IPS-18c (cell line): ENCODE results near the gene RHBDL1.
"Not testable (repeated sequence)": the region's sequence is repeated elsewhere in the genome, so short reads cannot be mapped to it uniquely, and the experiment has no call there.

ENCODE experiments used
- H3K4me3 ChIP-seq: 2 replicates; pipeline ENCODE4 v1.7.0; 2013; ENCODE audit warnings: low read depth, mild to moderate bottlenecking, low read length, moderate library complexity; ENCODE audit not compliant: insufficient read depth
- H3K9me3 ChIP-seq: one replicate; pipeline ENCODE4 v1.6.1; 2013; ENCODE audit warnings: mild to moderate bottlenecking, low read length, moderate library complexity; ENCODE audit not compliant: control insufficient read depth, insufficient read depth

RHBDL1 gene

DNA sequence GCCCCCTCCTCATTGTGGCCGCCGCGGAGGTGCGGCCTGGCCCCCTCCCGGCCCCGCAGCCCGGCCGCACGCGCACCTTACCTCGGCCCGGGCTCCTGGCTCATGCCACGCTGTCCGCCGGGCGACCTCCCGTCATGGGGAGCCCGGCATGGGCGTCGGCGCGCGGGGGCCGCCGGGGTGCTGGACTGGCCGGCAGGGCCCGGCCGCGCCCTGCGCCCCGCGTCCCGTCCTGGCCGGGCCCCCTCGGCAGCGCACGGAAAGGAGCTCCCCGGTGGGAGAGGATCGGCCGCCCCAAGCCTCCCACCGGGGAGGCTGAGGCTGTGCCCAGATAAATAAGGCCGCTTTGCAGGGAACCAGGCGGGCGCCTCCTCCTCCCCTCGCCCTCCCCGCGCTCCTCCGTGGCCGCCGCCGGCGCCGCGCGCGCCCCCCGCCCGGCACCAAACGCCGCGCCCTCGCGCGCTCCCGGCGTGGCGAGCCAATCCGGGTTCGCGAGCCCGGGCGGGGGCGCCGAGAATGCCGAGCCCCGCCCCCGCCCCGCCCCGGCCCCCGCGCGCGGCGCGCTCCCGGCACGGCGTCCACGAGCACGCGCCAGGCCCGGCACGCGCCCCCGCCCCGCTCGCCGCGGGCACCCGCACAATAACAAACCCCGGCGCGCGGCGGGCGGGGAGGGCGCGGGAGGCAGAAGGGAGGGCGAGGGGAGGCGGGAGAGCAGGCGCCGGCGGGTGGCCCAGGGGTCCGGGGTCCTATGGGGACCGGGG lies 30.1 kb downstream of the RHBDL1 start, which contains the start of gene FBXL16:
Gene FBXL16 (minus strand): TSS at position 371 of the 758 bp plus-strand sequence. CDS start 8,396 bp downstream, outside the sequence.
- Histone ChIP-seq H3K9me3 (no peaks in the 10 kb centered on the region), H3K4me3 (peak within 1 kb of the TSS; percentile 50)

DNA sequence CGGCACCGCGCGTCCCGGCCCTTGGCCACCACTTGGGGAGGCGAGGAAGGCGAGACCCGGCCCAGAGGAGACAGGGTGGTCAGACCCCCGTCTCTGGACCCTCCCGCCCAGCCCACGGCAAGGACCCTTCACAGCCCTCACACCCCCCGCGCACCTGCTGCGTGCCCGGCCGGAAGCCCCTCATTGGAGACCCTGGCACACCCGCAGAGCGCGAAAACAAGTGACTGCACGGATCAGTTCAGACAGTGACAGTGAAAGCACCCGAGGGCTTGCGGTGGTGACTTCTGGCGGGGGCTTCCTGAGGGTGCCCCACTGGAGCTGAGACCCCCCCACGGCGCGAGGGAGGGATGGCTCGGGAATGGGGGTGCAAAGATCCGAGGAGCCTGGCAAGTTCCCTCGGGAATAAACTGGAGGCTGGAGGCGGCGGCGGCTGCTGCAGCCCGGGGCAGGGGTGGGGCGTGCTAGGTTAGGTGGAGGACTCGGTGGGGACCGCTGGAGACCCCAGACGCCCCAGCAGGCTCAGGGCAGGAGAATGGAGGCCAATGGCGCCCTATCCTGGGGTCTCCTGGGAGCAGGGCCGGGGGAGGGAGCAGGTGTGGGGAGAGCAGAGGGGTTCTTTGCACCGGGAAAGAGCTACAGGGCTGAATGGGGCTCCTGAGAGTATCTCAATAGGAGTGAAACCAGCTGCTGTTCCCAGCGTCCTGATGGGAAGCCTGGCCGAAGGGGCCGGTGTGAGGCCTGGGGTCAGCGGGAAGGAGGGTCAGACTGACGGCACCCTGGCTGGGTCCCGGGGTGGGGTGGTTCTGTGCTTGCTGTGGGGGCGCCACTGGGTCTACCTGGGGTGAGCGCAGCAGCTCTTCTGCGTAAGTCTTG lies 31.0 kb downstream of the RHBDL1 start:
- Histone ChIP-seq H3K4me3 (peak overlapping the region; percentile 50), H3K9me3 (no peaks in the 10 kb centered on the region)

DNA sequence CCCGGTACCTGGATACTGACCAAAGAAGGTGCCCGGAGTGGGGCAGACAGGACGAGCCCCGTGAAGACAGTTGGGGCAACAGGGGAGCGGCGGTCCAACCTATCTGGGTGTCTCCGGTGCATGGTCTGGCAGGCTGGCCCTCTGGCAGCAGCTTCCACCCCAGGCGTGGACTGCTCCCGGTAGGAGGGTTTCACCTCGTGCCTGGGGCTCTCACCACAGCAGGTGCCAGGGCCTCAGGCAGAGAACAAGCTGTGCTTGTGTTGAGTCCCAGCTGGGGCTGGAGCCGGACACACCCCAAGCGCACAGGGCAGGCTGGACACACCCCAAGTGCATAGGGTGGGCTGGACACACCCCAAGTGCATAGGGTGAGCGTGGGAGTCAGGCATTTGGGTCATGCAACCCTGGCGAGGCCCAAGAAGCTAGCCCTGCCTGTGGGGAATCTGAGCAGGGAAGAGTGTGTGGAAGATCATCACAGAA lies 31.6 kb downstream of the RHBDL1 start:
- Histone ChIP-seq H3K9me3 (no peaks in the 10 kb centered on the region), H3K4me3 (peak overlapping the region; percentile 50)

GRCh38 chr16:708019-708418 lies 32.5 kb downstream of the RHBDL1 start:
- no peaks in the 10 kb centered on the region for H3K9me3 ChIP-seq

DNA sequence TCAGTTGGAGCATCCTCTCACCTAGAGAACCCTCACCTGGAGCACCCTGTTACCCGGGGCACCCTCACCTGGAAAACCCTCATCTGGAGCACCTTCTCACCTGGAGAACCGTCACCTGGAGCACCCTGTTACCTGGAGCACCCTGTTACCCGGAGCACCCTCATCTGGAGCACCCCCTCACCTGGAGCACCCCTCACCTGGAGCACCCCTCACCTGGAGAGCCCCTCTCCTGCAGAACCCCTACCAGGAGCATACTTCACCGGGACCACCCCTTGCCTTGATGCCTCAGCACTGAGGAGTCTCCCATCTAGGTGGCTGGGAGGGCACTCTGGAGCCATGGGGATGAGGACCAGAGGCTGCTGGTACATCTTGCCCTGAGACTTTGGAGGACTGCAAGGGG lies 33.5 kb downstream of the RHBDL1 start:
- no peak overlapping the region for H3K4me3 ChIP-seq

More at GRCh38 chr16:708019-708418, 32.5 kb downstream of the RHBDL1 start:
- no peak overlapping the region for H3K4me3 ChIP-seq

DNA sequence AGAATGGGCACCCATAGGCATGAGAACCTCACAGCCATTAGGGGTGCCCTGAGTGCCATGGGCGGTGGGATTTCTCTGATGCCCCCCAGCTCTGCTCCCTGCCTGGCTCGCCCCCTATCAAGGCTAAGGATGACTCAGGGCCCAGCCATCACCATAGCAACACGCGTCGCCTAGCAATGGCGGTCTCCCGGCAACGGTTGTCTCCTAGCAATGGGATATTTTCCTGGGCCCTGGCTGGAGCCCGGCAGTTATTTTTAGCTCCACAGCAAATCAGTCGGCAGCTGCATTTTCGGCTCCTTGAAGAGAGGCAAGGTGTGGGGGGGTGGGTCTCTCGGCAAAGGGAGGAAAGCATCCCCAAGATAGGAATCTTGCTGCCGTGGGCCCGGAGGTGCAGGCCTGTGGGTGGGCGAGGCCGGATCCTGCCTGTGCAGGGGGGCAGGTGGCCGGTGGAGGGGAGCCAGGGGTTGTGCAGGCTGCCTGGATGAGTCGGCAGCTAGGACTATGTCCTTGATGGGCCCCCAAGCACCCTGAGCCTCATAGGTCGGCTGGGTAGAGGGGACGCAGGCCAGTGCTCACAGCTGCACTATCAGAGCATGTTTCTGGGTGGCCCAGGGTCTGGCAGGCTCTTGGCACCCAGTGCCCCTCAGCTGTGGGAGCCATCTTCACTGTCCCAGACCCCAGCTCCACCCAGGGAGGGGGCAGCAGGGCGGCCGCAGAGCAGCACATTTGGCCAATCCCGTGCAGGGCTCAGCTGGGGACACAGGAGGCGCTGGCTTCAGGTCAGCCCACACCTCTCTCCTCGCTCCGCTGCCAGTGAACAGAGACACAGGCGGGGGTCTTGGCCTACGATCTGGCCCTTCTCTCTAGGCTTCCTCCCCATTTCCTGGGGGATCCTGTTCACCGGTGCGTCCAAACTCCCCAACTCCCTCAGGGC lies 34.4 kb downstream of the RHBDL1 start:
- H3K4me3 ChIP-seq = no peak overlapping the region

More for the DNA sequence above, 33.5 kb downstream of the RHBDL1 start:
- no peaks in the 10 kb centered on the region for H3K9me3 ChIP-seq

DNA sequence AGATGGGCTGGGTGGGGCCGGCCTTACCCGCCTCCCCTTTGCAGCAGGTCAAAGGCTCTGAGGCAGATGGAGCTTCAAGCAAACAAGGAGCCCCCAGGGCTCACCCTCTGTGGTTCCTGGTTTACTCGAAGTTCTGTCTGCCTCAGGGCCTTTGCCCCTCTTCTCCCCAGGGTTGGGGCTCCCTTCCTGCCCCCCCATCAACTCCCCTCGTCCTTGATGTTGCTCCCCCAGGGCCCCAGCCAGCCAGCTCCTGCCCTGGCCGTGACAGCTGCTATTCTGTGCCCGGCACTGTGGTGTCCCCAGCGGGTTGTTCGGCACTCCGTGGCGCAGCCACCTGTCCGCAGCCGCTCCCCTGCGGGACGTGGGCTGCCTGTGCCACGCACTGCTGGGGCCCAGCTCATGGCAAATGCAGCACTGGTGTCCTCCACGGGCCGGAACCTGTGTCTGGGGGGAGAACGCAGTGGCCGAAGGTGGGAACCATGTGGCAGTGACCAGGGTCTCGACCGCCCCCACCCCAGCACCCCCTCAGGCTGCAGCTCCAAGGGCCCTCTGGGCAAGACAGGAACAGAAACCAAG lies 35.1 kb downstream of the RHBDL1 start:
- H3K4me3 ChIP-seq = no peak overlapping the region
- no peaks in the 10 kb centered on the region for H3K9me3 ChIP-seq

More for the DNA sequence above, 34.4 kb downstream of the RHBDL1 start:
- no peaks in the 10 kb centered on the region for H3K9me3 ChIP-seq

GRCh38 chr16:711084-711483 lies 35.6 kb downstream of the RHBDL1 start:
- Histone ChIP-seq H3K9me3 (no peaks in the 10 kb centered on the region), H3K4me3 (no peak overlapping the region)

DNA sequence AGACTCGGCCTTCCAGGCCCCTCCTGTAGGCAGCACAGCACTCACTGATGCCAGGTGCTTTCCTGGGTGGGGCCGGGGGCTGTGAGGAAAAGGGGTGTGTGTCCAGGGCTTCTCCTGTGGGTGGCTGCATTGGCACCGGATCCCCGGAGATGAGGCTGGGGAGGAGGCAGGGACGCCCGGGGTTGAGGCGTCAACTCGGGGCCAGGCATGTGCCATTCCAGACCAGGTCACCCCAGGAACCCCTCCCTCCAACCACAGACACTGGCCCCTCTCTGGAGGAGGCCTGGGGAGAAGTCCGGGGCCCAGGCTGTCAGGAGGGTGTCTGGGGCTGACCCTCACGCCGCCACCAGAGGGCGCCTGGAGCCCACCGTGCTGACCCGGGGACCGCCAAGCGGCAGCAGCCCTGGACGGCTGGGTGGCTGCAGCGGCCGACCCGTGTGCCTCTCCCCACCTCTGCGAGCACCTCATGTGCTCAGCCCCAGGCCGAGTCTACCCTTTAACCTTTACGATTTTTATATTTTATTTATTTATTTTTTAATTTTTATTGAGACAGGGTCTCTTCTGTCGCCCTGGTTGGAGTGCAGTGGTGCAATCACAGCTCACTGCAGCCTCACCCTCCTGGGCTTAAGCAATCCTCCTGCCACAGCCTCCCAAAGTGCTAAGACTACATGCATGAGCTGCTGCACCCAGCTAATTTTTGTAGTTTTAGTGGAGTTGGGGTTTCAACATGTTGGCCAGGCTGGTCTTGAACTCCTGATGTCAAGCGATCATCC lies 36.3 kb downstream of the RHBDL1 start:
- H3K4me3 ChIP-seq = no peak overlapping the region

DNA sequence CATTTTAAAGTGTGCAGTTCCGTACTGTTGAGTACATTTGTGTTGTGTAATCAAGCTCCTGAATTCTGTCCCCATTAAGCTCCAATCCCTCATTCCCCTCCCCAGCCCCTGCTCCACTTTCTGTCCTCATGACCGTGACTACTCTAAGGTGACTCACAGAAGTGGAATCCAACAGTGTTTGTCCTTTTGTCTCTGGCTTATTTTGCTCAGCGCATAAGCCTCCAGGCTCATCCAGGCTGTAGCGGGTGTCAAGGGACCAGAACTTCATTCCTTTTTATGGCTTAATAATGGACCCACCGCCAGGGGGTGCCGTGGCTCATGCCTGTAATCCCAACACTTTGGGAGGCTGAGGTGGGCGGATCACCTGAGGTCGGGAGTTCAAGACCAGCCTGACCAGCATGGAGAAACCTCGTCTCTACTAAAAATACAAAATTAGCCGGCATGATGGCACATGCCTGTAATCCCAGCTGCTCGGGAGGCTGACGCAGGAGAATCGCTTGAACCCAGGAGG lies 37.3 kb downstream of the RHBDL1 start:
- not testable (repeated sequence) for H3K9me3 ChIP-seq, H3K4me3 ChIP-seq

More for the DNA sequence above, 36.3 kb downstream of the RHBDL1 start:
- no peaks in the 10 kb centered on the region for H3K9me3 ChIP-seq

GRCh38 chr16:714079-714478 lies 38.6 kb downstream of the RHBDL1 start:
- Histone ChIP-seq H3K9me3 (no peaks in the 10 kb centered on the region), H3K4me3 (no peak overlapping the region; the same call in 1 of the 2 replicates)

DNA sequence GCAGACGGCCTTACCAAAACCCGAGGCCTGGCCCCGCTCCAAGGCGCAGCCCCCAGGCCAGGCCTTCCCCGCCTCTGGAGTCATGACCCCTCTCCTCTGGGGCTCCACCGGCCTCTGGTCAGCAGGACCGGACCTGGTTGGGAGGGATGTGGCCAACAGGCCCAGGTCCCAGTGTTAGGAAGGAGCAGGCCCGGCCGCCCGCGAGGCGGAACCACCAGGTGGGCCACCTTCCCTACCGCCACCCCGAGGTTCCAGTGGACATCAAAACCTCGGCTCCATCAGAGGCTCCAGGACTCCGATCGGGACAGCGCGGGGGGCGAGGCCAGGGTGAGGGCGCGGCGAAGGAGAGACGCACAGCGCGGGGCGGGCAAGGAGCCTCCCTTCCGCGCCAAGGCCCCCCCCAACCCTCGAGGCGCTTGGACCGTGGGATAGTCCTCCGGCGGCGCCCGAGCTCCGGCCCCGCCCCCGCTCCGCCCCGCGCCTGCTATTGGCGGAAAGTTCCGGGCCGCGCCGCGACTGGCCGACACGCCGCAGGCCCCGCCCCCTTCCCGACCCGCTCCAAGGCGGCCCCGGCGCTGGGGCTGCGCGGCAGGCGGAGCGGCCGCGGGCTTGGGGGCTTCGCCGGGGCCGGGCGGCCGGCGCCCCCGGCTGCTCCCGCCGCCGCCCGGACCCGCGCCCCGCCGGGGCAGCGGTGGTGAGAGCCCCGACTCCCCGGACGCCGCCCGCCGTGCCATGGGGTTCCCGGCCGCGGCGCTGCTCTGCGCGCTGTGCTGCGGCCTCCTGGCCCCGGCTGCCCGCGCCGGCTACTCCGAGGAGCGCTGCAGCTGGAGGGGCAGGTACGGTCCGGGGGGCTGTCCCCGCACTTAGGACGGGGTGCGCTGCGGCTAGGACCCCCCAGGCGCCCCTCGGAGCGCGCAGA lies 39.3 kb downstream of the RHBDL1 start, which contains the start of gene METRN:
Gene METRN (plus strand): TSS at position 561 of the 919 bp plus-strand sequence. CDS start 172 bp downstream, at position 733.
- Histone ChIP-seq H3K9me3 (no peaks in the 10 kb centered on the region), H3K4me3 (peak within 1 kb of the TSS; percentile 56)

DNA sequence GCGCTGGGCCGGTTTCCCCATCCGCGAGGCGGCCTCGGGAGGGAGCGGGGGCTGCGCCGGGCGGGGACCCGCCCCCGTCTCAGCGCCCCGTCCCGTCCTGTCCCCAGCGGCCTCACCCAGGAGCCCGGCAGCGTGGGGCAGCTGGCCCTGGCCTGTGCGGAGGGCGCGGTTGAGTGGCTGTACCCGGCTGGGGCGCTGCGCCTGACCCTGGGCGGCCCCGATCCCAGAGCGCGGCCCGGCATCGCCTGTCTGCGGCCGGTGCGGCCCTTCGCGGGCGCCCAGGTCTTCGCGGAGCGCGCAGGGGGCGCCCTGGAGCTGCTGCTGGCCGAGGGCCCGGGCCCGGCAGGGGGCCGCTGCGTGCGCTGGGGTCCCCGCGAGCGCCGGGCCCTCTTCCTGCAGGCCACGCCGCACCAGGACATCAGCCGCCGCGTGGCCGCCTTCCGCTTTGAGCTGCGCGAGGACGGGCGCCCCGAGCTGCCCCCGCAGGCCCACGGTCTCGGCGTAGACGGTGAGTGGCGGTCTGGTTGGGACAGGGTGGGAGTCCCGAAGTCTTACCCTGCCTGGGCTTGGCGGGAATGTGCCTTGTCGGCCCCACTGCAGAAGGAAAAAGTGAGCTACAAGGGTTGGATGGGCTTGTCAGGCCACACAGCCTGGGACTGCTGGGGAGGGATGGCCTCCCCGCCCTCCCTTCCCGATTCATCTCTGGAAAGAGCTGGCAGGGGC lies 40.2 kb downstream of the RHBDL1 start:
- peak overlapping the region; percentile 56 for H3K4me3 ChIP-seq
- no peaks in the 10 kb centered on the region for H3K9me3 ChIP-seq

DNA sequence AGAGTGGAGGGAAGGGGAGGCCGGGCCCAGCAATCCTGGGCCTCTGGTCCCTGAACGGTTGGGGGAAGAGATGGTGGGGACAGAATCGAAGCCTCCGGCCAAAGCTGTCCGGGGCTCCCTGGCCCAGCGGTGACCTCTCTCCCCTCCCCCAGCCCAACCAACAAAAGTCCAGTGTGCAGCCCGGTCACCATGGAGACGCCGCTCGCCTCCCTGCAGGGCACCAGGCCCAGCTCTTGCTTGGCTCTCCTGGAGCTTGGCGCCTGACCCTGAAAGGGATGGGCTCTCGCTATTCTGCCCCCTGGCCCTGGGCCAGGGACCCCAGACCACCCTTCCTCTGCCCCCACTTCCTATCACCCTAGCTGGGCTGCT lies 40.7 kb downstream of the RHBDL1 start:
- Histone ChIP-seq H3K4me3 (peak overlapping the region; percentile 56), H3K9me3 (no peaks in the 10 kb centered on the region)
